ENCODE results near the gene ARCN1.

DNA sequence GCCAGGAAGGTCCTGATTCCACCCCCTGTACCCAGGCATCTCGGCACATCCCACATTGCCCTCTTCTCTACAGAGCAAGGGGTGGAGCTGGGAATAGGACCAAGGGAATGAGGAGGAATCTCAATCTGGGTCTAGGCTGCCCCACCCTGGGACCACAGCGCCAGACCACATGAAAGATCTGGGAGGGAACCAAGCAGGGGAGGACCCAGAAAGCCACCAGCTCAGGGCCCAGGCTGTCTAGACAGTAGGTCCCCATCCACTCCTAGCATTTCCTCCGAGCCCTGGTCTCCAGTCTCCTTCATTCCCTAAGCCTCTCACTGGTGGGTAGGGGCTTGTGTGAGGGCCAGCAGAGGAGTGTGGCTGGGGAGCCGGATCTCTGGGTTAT lies 46.8 kb downstream of the ARCN1 start:
- TF ChIP-seq, protein P1, sequence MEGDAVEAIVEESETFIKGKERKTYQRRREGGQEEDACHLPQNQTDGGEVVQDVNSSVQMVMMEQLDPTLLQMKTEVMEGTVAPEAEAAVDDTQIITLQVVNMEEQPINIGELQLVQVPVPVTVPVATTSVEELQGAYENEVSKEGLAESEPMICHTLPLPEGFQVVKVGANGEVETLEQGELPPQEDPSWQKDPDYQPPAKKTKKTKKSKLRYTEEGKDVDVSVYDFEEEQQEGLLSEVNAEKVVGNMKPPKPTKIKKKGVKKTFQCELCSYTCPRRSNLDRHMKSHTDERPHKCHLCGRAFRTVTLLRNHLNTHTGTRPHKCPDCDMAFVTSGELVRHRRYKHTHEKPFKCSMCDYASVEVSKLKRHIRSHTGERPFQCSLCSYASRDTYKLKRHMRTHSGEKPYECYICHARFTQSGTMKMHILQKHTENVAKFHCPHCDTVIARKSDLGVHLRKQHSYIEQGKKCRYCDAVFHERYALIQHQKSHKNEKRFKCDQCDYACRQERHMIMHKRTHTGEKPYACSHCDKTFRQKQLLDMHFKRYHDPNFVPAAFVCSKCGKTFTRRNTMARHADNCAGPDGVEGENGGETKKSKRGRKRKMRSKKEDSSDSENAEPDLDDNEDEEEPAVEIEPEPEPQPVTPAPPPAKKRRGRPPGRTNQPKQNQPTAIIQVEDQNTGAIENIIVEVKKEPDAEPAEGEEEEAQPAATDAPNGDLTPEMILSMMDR (IDR thresholded peaks at IDR 0.05) = no peak
- no peak for TF ChIP-seq ZFX (IDR thresholded peaks at IDR 0.05; ENCODE audit: borderline replicate concordance)
